CD8-positive, alpha-beta memory T cell (primary cell): ENCODE results near the gene LAMB1. TPM values are rescaled to one million over a fixed set of nuclear protein-coding genes. Genes with fewer than 3 reads are reported as not detected.

Source experiments
- CTCF ChIA-PET: fragments of 350-600 bp; sonication (Branson Sonifier 250); formaldehyde crosslinking; loops from one replicate; lab custom pipeline; 2021; ENCODE audit warnings: antibody characterized with exemption; lab: Charles Lee
- POLR2A ChIA-PET: fragments of 350-600 bp; sonication (Branson Sonifier 250); formaldehyde crosslinking; loops from one replicate; lab custom pipeline; 2021; ENCODE audit warnings: antibody characterized with exemption; lab: Charles Lee
- DNase-seq, 5 donors: peaks; one replicate each; pipeline versions ENCODE4 v3.0.0 to v3.0.0-alpha.2; 2020 to 2022; ENCODE audit warnings: mixed read lengths in 1 of 5
- H3K27ac ChIP-seq: one replicate; pipeline ENCODE4 v1.7.0; 2013; ENCODE audit warnings: low read depth, mild to moderate bottlenecking, low read length, moderate library complexity
- H3K27me3 ChIP-seq: 2 replicates; pipeline ENCODE4 v1.7.0; 2013; ENCODE audit warnings: low read length, mild to moderate bottlenecking; ENCODE audit not compliant: insufficient read depth, poor library complexity, severe bottlenecking
- H3K36me3 ChIP-seq: 2 replicates; pipeline ENCODE4 v1.7.0; 2013; ENCODE audit warnings: mild to moderate bottlenecking, low read length, moderate library complexity; ENCODE audit not compliant: insufficient read depth
- H3K4me1 ChIP-seq: 2 replicates; pipeline ENCODE4 v1.7.0; 2013; ENCODE audit warnings: mild to moderate bottlenecking, low read length, moderate library complexity; ENCODE audit not compliant: insufficient read depth
- H3K4me3 ChIP-seq: 2 replicates; pipeline ENCODE4 v1.7.0; 2013; ENCODE audit warnings: mild to moderate bottlenecking, low read length
- H3K9me3 ChIP-seq: 2 replicates; pipeline ENCODE4 v1.7.0; 2013; ENCODE audit warnings: mild to moderate bottlenecking, low read length
- H3K27ac Mint-ChIP-seq, 8 donors: one replicate each; pipeline ENCODE4 v1.8.0; 2020 to 2021; ENCODE audit warnings: mixed read lengths in 8 of 8, mild to moderate bottlenecking in 6 of 8, inconsistent platforms in 3 of 8, moderate library complexity in 3 of 8
- H3K27me3 Mint-ChIP-seq, 2 donors: one replicate each; pipeline ENCODE4 v1.8.0; 2020 to 2021; ENCODE audit warnings: mixed read lengths in 2 of 2, mild to moderate bottlenecking in 1 of 2, moderate library complexity in 1 of 2
- H3K36me3 Mint-ChIP-seq, 3 donors: one replicate each; pipeline ENCODE4 v1.8.0; 2020 to 2021; ENCODE audit warnings: mixed read lengths in 3 of 3, inconsistent platforms in 1 of 3, mild to moderate bottlenecking in 1 of 3
- H3K4me1 Mint-ChIP-seq, 3 donors: one replicate each; pipeline ENCODE4 v1.8.0; 2020 to 2021; ENCODE audit warnings: mixed read lengths in 3 of 3, inconsistent platforms in 1 of 3, mild to moderate bottlenecking in 1 of 3
- H3K4me3 Mint-ChIP-seq, 7 donors: one replicate each; pipeline ENCODE4 v1.8.0; 2020 to 2021; ENCODE audit warnings: mixed read lengths in 7 of 7, mild to moderate bottlenecking in 6 of 7, moderate library complexity in 4 of 7, inconsistent platforms in 2 of 7
- H3K9me3 Mint-ChIP-seq, 5 donors: one replicate each; pipeline ENCODE4 v1.8.0; 2020 to 2022; ENCODE audit warnings: mixed read lengths in 5 of 5, mild to moderate bottlenecking in 3 of 5, moderate library complexity in 2 of 5, inconsistent platforms in 1 of 5
- polyA plus RNA-seq: library from polyadenylated mRNA; unstranded; fragments of 300-500 nt; fragmentation: Illumina TruSeq; gene quantifications from one replicate; pipeline ENCODE4 v1.2.3, GENCODE V29; 2021
- total RNA-seq, 2 experiments: library from RNA; stranded (reverse); gene quantifications; one replicate each; pipeline ENCODE4 v1.2.3, GENCODE V29; 2021

Gene LAMB1
- total and polyA plus RNA-seq, 3 experiments from 2014 or later: 0.44 TPM; not detected in 2

DNA sequence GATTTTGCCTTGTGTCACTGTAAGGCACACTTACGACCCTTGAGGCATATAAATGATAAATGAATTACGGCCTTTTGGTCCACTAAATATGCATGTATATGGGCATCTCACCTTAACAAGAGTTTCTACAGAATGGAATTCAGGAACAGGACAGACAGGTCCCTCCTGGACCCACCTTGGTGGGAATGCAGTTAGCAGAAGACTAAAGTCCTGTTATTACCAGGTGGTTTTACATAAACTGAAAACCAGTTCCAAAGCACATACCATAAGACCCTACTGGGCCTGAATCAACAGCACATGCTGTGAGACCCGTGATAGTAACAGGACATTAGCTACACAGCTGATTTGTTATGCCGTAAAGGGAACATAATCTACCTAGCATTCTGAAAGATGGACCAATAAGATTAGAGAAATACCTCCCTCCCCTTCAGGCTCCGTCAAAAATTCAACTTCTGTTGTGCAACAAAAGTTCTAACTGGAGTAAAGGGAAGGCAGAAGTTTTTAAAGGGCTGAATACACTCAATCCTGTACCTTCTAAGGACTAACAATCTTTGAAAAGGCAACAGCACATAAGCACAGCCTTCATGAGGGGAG, 24.0 kb downstream of the LAMB1 start:
- Mint-ChIP-seq H3K27ac (no peak overlapping the region), H3K36me3 (no peaks in the 10 kb centered on the region), H3K4me3 (no peak overlapping the region), H3K9me3 (peaks cover 0 to 3% (median 0%) of the 10 kb centered on the region in 5 donors), H3K4me1 (no peaks in the 10 kb centered on the region), H3K27me3 (peaks cover 11% of the 10 kb centered on the region in 2 donors)
- H3K27me3 ChIP-seq: no peaks in the 10 kb centered on the region
- ChIA-PET CTCF (no interaction called here), POLR2A (no interaction called here)
- H3K27ac ChIP-seq: no peak overlapping the region
- H3K36me3 ChIP-seq: no peaks in the 10 kb centered on the region
- H3K4me1 ChIP-seq: no peaks in the 10 kb centered on the region
- DNase-seq: no peak
- no peak overlapping the region for H3K4me3 ChIP-seq
- no peaks in the 10 kb centered on the region for H3K9me3 ChIP-seq

GRCh38 chr7:107977048-107977447, 25.9 kb downstream of the LAMB1 start:
- DNase-seq: no peak
- H3K4me1 Mint-ChIP-seq: no peaks in the 10 kb centered on the region
- H3K27ac ChIP-seq: no peak overlapping the region
- H3K27ac Mint-ChIP-seq: no peak overlapping the region
- CTCF ChIA-PET: no interaction called here
- H3K9me3 Mint-ChIP-seq: peaks cover 0 to 3% (median 0%) of the 10 kb centered on the region in 5 donors
- no peaks in the 10 kb centered on the region for H3K36me3 Mint-ChIP-seq
- POLR2A ChIA-PET: no interaction called here
- H3K27me3 Mint-ChIP-seq: peaks cover 8 to 18% of the 10 kb centered on the region in 2 donors
- H3K4me3 ChIP-seq: no peak overlapping the region
- H3K4me3 Mint-ChIP-seq: no peak overlapping the region
- no peaks in the 10 kb centered on the region for H3K27me3 ChIP-seq
- H3K9me3 ChIP-seq: no peaks in the 10 kb centered on the region
- H3K36me3 ChIP-seq: no peaks in the 10 kb centered on the region
- H3K4me1 ChIP-seq: no peaks in the 10 kb centered on the region

GRCh38 chr7:107976620-107977019, 26.3 kb downstream of the LAMB1 start:
- no peak for DNase-seq
- no peaks in the 10 kb centered on the region for H3K4me1 Mint-ChIP-seq
- no peak overlapping the region for H3K4me3 ChIP-seq
- H3K9me3 ChIP-seq: no peaks in the 10 kb centered on the region
- CTCF ChIA-PET: no interaction called here
- H3K36me3 ChIP-seq: no peaks in the 10 kb centered on the region
- H3K27me3 Mint-ChIP-seq: peaks cover 8 to 21% of the 10 kb centered on the region in 2 donors
- no peak overlapping the region for H3K4me3 Mint-ChIP-seq
- H3K27ac ChIP-seq: no peak overlapping the region
- POLR2A ChIA-PET: no interaction called here
- H3K4me1 ChIP-seq: no peaks in the 10 kb centered on the region
- H3K27me3 ChIP-seq: no peaks in the 10 kb centered on the region
- H3K36me3 Mint-ChIP-seq: no peaks in the 10 kb centered on the region
- peaks cover 0 to 3% (median 0%) of the 10 kb centered on the region in 5 donors for H3K9me3 Mint-ChIP-seq
- no peak overlapping the region for H3K27ac Mint-ChIP-seq

DNA sequence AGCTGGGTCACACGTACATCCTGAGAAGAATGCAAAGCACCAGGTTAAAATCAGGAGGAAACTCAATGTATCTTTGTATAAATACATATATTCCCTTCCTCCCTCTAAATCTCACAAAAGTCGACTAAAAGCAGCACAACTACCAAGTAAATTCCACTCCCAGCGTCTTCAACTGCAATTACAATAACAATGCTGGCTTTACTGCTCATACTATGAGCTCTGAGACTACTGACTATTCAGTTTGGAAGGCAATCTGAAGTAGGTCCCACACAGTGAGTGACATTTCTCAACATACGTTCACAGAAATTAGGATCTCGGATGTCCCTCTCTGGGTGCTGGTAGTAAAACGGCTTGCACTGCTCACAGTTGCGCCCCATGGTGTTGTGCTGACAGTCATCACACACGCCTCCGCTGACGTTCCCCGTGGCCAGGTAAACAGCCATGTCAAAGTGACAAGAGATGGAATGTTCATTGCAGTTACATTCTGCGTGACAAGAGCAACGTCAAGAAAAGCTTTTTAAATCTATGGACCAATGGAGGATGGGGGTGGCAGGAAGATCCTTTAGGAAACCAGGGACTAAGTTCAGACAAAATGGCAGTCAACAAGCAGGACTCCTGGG, 27.5 kb downstream of the LAMB1 start:
- Histone ChIP-seq H3K36me3 (no peaks in the 10 kb centered on the region), H3K4me1 (no peaks in the 10 kb centered on the region)

GRCh38 chr7:107973861-107974260, 29.1 kb downstream of the LAMB1 start:
- Histone ChIP-seq H3K9me3 (no peaks in the 10 kb centered on the region), H3K27ac (no peak overlapping the region), H3K36me3 (no peaks in the 10 kb centered on the region), H3K27me3 (no peaks in the 10 kb centered on the region), H3K4me3 (no peak overlapping the region), H3K4me1 (no peaks in the 10 kb centered on the region)
- H3K27ac Mint-ChIP-seq: no peak overlapping the region
- peaks cover 9 to 28% of the 10 kb centered on the region in 2 donors for H3K27me3 Mint-ChIP-seq
- DNase-seq: no peak
- CTCF ChIA-PET: no interaction called here
- H3K4me1 Mint-ChIP-seq: no peaks in the 10 kb centered on the region
- H3K36me3 Mint-ChIP-seq: no peaks in the 10 kb centered on the region
- peaks cover 0 to 3% (median 0%) of the 10 kb centered on the region in 5 donors for H3K9me3 Mint-ChIP-seq
- POLR2A ChIA-PET: no interaction called here
- no peak overlapping the region for H3K4me3 Mint-ChIP-seq

More for the DNA sequence above, 27.5 kb downstream of the LAMB1 start:
- H3K27ac Mint-ChIP-seq: no peak overlapping the region
- Histone ChIP-seq H3K27ac (no peak overlapping the region), H3K9me3 (no peaks in the 10 kb centered on the region), H3K27me3 (no peaks in the 10 kb centered on the region), H3K4me3 (no peak overlapping the region)
- peaks cover 6 to 24% of the 10 kb centered on the region in 2 donors for H3K27me3 Mint-ChIP-seq
- H3K36me3 Mint-ChIP-seq: no peaks in the 10 kb centered on the region
- ChIA-PET POLR2A (no interaction called here), CTCF (no interaction called here)
- no peak overlapping the region for H3K4me3 Mint-ChIP-seq
- peaks cover 0 to 3% (median 0%) of the 10 kb centered on the region in 5 donors for H3K9me3 Mint-ChIP-seq
- DNase-seq: no peak
- no peaks in the 10 kb centered on the region for H3K4me1 Mint-ChIP-seq

GRCh38 chr7:107972941-107973376, 30.0 kb downstream of the LAMB1 start:
- no peak for DNase-seq
- Mint-ChIP-seq H3K27ac (no peak overlapping the region), H3K4me3 (no peak overlapping the region), H3K4me1 (no peaks in the 10 kb centered on the region), H3K27me3 (peaks cover 9 to 28% of the 10 kb centered on the region in 2 donors), H3K36me3 (no peaks in the 10 kb centered on the region), H3K9me3 (peaks cover 0 to 3% (median 0%) of the 10 kb centered on the region in 5 donors)
- no peaks in the 10 kb centered on the region for H3K27me3 ChIP-seq
- ChIA-PET CTCF (no interaction called here), POLR2A (no interaction called here)
- no peaks in the 10 kb centered on the region for H3K36me3 ChIP-seq
- H3K4me1 ChIP-seq: no peaks in the 10 kb centered on the region
- no peaks in the 10 kb centered on the region for H3K9me3 ChIP-seq
- H3K4me3 ChIP-seq: no peak overlapping the region
- no peak overlapping the region for H3K27ac ChIP-seq

DNA sequence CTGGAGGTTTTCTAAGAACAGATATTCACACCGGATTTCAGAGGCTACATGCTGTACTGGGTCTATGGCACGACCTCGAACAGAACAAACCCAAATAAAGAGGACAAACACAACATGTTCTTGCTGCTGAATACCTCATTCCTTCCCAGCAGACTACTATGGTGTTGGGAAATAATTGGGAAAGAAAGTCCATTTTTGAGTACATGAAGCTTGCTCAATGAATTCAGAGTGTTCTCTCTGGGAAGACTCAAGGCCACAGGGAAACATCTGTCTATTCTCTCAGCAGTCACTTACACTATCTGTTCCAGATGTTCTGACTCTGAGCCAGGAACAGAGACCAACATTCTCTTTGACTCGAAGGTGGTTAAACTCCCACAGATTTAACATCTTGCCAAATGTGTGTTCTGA, 30.9 kb downstream of the LAMB1 start:
- Histone ChIP-seq H3K9me3 (no peaks in the 10 kb centered on the region), H3K4me3 (no peak overlapping the region), H3K4me1 (no peaks in the 10 kb centered on the region), H3K36me3 (no peaks in the 10 kb centered on the region), H3K27me3 (no peaks in the 10 kb centered on the region), H3K27ac (no peak overlapping the region)
- Mint-ChIP-seq H3K4me1 (no peaks in the 10 kb centered on the region), H3K36me3 (no peaks in the 10 kb centered on the region), H3K9me3 (peaks cover 0 to 3% (median 0%) of the 10 kb centered on the region in 5 donors), H3K27ac (no peak overlapping the region), H3K27me3 (peaks cover 9 to 28% of the 10 kb centered on the region in 2 donors), H3K4me3 (no peak overlapping the region)
- no peak for DNase-seq
- ChIA-PET CTCF (no interaction called here), POLR2A (no interaction called here)

GRCh38 chr7:107971613-107972012, 31.3 kb downstream of the LAMB1 start:
- no peaks in the 10 kb centered on the region for H3K9me3 ChIP-seq
- H3K4me1 ChIP-seq: no peaks in the 10 kb centered on the region
- Mint-ChIP-seq H3K27me3 (peaks cover 9 to 27% of the 10 kb centered on the region in 2 donors), H3K9me3 (peaks cover 0 to 3% (median 0%) of the 10 kb centered on the region in 5 donors), H3K27ac (no peak overlapping the region), H3K36me3 (no peaks in the 10 kb centered on the region), H3K4me3 (no peak overlapping the region), H3K4me1 (no peaks in the 10 kb centered on the region)
- H3K27me3 ChIP-seq: no peaks in the 10 kb centered on the region
- CTCF ChIA-PET: no interaction called here
- H3K4me3 ChIP-seq: no peak overlapping the region
- no peaks in the 10 kb centered on the region for H3K36me3 ChIP-seq
- no peak overlapping the region for H3K27ac ChIP-seq
- no peak for DNase-seq
- POLR2A ChIA-PET: no interaction called here
